ENCODE data around the gene TNRC6B.

DNA sequence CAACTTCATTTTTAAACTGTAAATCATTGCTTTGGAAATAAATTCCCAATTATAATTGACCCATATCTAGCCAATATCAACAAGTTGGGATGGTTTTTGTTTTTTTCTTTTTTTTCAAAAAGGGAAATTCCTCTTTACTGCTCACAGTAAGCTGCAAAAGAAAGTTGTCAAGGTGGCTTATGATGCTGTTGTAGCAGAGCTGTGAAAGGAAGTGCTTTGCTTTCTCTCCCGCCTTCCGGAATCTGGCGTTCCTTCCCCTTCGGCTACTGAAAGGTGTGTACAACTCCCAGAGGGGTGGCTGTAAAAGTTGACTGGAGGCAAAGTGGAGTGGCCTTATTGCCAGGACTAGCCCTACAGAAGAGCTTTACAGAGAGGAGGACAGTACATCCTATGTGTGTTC, 152.4 kb downstream of the TNRC6B start:
- TF ChIP-seq POLR2A (IDR thresholded peaks at IDR 0.05; ENCODE audit: low read depth, low read length) = no peak
- TF ChIP-seq TAF1 (IDR thresholded peaks at IDR 0.05; ENCODE audit: low read depth, low read length) = no peak
- TF ChIP-seq POLR2AphosphoS5 (IDR thresholded peaks at IDR 0.05; ENCODE audit: low read depth, low read length) = no peak
- no peak for TF ChIP-seq SPI1 (IDR thresholded peaks at IDR 0.05; ENCODE audit: low read depth, low read length)
